Cardiac septum (tissue), 1 donor: Measurements from ENCODE around the gene DBP. TPM values are rescaled to one million over a fixed set of nuclear protein-coding genes. Genes with fewer than 3 reads are reported as not detected.
A peak's percentile ranks its signal among the peaks of the same experiment; 100 is the strongest.
"Not testable (repeated sequence)": the region's sequence is repeated elsewhere in the genome, so short reads cannot be mapped to it uniquely, and the experiment has no call there.

ENCODE experiments used
- DNase-seq: peaks from one replicate; pipeline ENCODE4 v3.0.0-alpha.2; 2020; ENCODE audit warnings: low spot score
- intact Hi-C: fragments of 100-400 bp; cut with DNase I; formaldehyde crosslinking; loops from one replicate; pipeline ENCODE4 v1.14.0; 2022
- long read RNA-seq: library from polyadenylated mRNA; unstranded; transcript quantifications from one replicate; pipeline ENCODE4 v2.0.0, GENCODE V29; 2021
- total RNA-seq: library from RNA; stranded (reverse); fragmentation: NEBNext Ultra II Directional; extraction: Animal tissue kit (Norgen Biotek cat#: 25700); gene quantifications from one replicate; pipeline ENCODE4 v1.2.1, GENCODE V29; 2021
- donor health status: DM: no; HTN: no; CAD: no.

Gene DBP, protein sequence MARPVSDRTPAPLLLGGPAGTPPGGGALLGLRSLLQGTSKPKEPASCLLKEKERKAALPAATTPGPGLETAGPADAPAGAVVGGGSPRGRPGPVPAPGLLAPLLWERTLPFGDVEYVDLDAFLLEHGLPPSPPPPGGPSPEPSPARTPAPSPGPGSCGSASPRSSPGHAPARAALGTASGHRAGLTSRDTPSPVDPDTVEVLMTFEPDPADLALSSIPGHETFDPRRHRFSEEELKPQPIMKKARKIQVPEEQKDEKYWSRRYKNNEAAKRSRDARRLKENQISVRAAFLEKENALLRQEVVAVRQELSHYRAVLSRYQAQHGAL
- 4.4 TPM for total RNA-seq
- long read RNA-seq, transcript DBP-201 (4 exons, 2,229 nt): major isoform, 6 of 6 reads
- long read RNA-seq, partial matches to known transcripts: 0 of 6 reads
- long read RNA-seq, other reads (novel, unspliced or antisense): 0 of 6 reads

DNA sequence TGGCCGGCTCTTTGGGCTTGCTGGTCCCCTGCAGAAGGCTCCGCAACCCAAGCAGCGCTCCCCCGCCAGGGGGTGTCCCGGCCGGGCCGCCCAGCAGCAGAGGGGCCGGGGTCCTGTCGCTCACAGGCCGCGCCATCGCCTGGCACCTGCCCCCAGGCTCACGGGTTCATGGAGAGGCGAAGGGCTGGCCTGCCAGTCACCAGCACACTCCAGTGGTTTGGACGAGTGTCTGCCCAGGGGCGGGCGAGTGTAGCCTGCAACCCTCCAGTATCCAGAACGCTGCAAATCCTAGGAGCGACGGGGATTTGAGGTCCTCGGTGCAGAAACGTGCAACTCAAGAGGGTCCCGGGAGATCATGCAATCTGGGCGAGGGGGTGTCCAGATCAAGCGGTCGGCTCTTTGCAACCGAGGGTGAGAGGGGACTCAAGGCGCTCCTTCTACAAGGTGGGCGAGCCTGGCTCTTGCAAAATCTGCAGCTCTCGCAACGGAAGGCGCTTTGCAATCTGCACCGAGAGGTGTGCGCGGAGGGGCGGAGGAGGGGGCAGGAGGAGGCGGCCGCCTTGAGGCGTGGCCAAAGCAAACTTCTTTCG is at the start of gene DBP:
DBP (minus strand) TSS at position 521 of the 590 bp plus-strand sequence; CDS start at position 136, 385 bp downstream.
- no peak for DNase-seq
- intact Hi-C loops: no loop called here

DNA sequence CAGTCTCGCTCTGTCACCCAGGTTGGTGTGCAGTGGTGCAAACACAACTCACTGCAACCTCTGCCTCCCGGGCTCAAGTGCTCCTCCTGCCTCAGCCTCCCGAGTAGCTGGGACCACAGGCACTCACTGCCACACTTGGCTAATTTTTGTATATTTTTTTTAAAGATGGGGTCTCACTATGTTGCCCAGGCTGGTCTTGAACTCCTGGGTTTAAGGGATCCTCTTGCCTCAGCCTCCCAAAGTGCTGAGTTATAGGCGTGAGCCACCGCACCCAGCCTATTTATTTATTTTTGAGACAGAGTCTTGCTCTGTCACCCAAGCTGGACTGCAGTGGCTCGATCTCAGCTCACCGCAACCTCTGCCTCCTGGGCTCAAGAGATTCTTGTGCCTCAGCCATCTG is 49.5 kb upstream of the DBP start:
- intact Hi-C loops: not testable (repeated sequence)

DNA sequence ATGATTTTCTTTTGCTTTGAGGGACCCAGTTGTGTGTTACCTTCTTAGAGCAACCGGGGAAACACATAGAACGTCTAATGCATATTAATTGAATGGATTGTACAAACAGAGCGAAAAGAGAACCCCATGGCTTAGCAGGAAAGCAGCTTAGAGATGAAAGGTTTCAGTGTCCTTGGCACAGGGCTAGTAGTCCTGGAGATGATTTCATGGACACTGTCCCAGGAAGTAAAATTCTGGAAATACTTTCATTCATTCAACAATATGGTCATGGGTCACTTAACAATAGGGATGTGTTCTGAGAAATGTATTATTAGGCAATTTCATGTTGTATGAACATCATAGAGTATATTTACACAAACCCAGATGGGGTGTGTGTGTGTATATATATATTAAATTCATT is 48.9 kb upstream of the DBP start:
- intact Hi-C loops: no loop called here
- no peak for DNase-seq

More for the DNA sequence above, 49.5 kb upstream of the DBP start:
- not testable (repeated sequence) for DNase-seq

DNA sequence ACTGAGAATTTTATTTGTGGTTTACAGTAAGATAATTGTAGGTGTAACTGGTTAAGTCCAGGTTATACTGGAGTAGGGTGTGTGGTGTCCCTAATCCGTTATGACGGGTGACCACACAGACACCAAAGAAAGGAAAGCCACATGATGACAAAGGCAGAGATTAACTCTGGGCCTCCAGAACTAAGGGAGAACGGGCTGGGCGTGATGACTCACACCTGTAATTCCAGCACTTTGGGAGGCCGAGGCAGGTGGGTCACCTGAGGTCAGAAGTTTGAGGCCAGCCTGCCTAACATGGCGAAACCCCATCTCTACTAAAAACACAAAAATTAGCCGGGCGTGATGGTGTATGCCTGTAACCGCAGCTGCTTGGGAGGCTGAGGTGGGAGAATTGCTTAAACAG is 48.4 kb upstream of the DBP start:
- DNase-seq: no peak
- intact Hi-C loops: no loop called here

DNA sequence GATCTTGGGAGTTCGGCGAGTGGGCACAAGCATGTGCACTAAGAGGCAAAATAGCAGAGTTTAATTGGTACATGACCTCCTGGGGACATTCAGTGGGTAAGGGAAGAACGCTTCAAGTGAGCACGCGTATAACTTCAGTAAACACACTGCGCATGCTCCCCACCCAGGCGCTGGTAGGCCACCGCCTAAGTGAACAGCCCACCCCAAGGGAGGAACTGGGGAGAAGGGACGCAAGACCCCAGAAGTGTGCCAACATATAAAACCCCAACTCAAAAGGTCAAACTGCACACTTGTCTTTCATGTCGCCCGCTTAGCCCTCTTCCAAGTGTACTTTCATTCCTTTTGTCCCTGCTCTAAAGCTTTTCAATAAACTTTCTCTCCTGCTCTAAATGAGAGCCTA is 46.2 kb upstream of the DBP start:
- no peak for DNase-seq
- intact Hi-C loops: no loop called here

DNA sequence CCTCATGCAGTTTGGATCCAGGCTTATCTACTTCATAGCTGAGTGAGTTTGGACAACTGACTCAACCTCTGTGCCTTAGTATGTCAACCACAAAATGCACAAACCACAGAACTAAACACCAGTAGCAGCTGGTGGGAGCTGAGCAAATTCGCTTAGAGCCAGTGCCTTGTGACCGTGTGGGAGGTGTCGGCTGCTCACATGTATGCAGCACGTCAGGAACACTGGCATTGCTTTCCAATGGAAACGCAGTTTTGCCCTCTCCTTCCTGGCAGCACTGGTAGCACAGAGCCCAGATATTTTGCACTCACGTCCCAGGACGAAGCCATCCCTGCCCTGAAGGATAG is 43.9 kb upstream of the DBP start:
- intact Hi-C loops: no loop called here
- no peak for DNase-seq

DNA sequence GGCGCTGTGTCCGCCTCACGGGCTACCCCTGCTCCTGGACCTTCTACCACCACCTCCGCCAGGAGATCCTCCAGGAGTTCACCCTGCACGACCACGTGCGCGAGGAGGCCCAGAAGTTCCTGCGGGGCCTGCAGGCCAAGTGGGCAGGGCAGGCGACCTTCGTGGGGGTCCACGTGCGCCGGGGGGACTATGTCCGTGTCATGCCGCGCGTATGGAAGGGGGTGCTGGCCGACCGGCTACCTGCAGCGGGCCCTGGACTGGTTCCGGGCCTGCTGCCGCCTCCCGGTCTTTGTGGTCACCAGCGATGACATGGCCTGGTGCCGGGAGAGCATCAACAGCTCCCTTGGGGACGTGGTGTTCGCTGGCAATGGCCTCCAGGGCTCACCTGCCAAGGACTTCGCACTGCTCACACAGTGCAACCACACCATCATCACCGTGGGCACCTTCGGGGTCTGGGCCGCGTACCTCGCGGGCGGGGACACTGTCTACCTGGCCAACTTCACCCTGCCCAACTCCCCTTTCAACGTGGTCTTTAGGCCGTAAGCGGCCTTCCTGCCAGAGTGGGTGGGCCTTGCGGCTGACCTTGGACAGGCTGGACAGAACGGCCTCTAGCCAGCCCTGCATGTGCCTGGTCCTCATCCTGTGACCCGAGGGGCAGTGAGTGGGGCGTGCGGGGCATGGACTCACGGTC is 43.4 kb upstream of the DBP start:
- intact Hi-C loops: no loop called here
- DNase-seq: no peak

DNA sequence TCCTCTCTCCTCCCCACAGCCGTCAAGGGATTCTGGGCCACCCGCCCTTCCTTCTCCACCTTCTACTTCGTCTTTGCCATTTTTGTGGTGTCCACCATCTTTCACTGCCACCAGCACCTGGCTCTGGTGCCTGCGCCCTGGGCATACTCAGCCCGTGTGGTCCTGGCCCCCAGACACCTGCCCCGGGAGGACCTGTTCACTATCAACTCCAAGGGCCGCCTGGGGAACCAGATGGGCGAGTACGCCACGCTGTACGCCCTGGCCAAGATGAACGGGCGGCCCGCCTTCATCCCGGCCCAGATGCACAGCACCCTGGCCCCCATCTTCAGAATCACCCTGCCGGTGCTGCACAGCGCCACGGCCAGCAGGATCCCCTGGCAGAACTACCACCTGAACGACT is 42.8 kb upstream of the DBP start:
- intact Hi-C loops: not testable (repeated sequence)

DNA sequence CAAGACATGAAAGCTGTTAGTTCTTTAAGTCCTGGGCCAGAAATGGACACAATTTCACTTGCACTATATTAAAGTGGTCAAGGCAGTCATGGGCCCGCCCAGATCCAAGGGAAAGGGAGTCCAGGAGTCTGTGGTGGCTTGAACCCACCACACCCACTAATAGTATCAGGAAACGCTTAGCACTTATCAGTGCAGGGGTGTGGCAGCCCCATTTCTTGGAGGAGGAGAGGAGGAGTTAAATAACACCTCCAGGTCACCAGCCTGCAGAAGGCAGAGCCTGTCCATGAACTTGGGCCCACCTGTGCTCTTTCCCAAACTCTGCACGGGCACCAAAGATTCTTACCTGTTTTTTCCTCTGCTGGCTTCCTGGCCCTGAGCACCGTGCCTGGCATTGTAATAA is 41.0 kb upstream of the DBP start:
- intact Hi-C loops: loop anchor here (5.0 kb wide), 1 partner anchor 34 kb away; no protein-coding TSS in a partner anchor

More for the DNA sequence above, 42.8 kb upstream of the DBP start:
- DNase-seq: not testable (repeated sequence)

DNA sequence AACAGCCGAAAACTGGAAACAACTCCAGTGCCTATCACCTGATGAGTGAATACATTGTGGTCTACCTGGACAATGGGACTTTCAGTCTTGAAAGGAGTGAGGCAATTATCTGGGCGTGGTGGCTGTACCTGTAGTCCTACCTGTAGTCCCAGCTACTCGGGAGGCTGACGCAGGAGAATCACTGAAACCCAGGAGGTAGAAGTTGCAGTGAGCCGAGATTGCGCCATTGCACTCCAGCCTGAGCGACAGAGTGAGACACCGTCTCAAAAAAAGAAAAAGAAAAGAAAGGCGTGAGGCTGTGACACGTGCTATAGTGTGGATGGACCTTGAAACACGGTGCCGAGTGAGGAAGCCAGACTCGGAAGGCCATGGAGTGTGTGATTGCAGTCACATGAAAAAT is 39.7 kb upstream of the DBP start:
- intact Hi-C loops: loop anchor here (5.0 kb wide), 1 partner anchor 35 kb away; no protein-coding TSS in a partner anchor
- DNase-seq: no peak

More for the DNA sequence above, 41.0 kb upstream of the DBP start:
- DNase-seq: no peak

DNA sequence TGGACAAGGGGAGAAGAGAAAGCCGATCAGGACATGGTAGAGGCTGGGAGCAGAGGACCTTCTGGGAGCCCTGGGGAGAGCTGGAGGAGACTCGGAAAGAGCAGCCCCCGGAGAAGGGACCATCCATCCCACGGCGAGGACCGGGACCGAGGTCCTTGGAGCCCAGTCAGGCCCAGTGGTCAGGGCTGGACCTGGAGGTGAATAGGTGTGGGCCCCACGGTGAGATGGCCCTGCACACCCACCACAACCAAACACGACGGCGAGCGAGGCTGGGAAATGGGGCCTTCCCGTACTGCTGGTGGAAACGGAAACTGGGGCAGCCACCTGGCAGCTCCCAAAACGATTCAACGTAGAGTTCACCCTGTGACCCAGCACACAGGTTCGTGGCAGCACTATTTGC is 39.3 kb upstream of the DBP start:
- DNase-seq: no peak
- intact Hi-C loops: loop anchor here (5.0 kb wide), 1 partner anchor 36 kb away; no protein-coding TSS in a partner anchor

DNA sequence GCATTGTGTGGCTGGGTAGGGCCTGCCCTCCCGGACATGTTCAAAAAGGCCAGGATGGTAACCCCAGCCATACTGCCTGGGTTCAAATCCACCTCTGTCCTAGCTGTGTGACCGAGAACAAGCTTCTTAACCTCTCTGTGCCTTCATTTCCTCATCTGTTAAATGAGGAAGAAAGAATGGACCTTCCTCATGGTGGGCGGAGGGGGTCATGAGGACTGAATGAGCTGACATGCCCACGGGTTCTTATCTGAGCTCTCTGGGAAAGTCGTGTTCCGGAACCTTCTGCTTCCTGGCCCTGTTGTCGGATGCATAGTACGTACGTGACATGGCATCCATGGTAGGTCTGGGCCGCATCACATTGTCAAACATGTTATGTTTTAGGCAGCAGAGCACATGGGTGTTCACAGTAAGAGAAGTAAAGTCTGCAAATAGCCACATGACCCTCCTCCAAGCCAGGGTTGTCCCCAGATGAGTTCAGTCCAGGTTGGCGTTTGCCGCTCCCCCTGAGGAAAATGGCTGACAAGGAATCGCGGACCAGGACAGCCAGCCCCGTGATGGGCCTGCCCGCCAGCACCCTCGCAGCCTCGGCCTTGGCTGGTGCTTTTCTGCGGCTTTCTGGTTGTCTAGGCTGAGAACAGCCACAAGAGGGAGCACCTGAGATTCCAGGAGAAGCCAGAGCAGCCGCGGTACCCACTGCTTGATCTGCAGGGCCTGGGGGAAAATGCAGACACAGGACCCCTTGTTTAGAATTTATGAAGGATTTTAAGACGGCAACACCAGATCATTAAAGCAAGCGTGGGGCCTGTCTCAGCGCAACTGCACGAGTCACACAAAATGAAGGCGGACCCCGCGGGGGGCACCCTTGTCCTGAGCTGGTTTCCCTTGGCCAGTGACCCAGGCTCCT is 38.0 kb upstream of the DBP start:
- intact Hi-C loops: loop anchor here (2.0 to 5.0 kb wide), 2 partner anchors 37 to 64 kb away; no protein-coding TSS in a partner anchor
- peak; percentile 85 for DNase-seq

DNA sequence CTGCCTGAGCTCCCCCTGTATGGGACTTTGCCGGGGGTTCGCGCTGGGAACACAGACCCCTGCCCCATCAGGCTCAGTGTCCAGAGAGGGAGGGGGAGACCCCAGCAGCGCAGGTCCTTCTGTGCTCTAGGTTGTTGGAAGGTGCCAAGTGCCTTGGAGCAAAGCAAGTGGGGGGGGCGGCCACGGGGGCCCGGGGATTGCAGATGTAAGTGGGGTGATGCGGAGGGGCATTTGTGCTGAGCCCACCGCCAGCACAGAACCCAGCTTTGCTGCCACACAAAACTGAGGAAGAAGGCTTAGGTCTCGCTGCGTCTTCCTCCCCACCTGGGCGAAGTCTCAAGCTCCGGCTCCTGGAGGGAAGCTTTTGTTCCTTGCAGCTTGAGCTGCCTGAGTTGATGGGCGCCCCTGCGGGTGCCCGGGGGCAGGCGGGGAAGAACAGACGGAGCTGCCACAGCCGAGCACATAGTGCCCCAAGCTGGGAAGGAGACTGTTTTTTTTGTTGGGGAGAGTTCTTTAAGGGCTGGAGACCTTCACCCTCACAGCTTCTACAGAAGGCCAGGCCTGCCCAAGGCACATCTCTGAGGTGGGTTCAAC is 37.1 kb upstream of the DBP start:
- no peak for DNase-seq
- intact Hi-C loops: loop anchor here (2.0 kb wide), 1 partner anchor 64 kb away; no protein-coding TSS in a partner anchor

DNA sequence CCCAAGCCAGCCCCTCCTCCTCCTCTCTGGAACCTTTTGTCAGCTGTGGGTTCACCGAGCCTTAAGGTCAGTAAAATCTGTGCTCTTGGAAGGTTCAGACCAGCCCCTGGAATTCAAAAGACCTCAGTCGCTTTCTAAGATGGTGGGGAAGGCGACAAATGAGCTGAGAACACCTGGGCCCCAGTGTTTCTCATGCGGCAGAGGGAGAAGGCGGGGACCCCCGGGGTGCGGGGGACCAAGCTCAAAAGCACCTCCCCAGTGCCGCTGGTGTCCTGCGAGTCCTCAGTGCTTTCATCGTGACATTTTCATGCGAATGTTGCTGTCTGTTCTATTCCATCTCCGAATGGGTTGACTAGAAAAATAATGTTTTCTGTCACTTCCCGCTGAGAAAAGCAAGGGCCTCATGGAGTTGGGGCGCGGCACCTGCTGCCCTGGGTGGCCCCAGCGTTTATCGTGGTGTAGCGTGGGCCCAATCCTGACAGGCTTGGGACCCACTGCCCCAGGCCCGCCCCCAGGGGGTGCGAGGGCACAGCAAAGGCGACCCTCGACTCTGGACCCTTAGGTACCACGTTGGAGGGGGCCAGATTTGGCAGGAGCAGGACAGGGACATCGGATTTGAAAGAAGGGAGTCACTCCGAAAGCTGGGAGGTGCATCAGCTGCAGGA is 36.4 kb upstream of the DBP start:
- DNase-seq: no peak
- intact Hi-C loops: loop anchor here (2.0 kb wide), 1 partner anchor 65 kb away; no protein-coding TSS in a partner anchor

DNA sequence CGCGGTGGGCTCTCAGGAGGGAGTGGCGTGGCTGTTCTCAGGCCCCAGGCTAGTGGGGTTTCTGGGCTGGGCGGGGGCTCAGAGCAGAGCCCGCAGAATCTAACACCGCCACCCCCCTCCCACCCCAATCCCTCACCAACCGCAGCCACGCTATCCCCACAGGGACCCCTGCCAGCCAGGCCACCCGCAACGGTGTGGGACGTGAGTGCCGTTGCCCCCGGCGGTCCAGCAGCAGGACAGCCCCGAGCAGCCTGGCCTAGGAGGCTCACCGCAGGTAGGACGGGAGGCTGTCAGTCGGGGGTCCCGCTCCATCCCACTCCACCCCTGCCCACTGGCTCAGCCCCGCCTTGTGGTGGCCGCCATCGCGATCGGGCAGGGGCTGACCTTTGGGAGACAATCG is 35.8 kb upstream of the DBP start, which contains the start of gene NTN5:
NTN5 (minus strand) TSS at position 24 of the 400 bp plus-strand sequence. CDS start 2,031 bp downstream, outside the sequence.
- intact Hi-C loops: no loop called here

DNA sequence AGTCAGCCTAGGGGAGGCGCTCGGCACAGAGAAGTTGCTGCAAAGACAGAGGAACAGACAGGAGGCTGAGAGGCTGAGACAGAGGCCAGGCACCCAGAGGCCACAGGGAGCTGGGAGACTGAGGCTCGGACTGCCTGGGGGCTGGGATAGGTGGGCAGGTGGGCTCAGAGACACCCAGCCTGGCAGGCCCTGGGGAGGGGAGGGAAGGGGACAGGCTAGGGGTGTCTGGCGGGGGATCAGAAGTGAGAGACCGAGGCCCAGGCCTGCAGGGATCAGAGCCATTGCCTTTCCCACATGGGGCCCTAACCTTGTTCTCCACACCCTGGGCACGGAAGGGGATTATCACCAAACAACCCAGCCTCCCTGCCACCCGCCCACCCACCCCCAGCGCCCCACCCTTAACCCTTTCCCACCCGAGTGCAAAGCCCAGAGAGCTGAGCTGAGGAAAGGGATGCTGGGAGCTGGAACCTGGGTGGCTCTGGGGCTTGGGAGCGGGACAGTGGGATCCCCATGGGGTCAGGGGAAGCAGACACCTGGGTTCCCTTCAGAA is 34.3 kb upstream of the DBP start:
- no peak for DNase-seq
- intact Hi-C loops: no loop called here

More for the DNA sequence above, 35.8 kb upstream of the DBP start, which contains the start of gene NTN5:
- DNase-seq: no peak

DNA sequence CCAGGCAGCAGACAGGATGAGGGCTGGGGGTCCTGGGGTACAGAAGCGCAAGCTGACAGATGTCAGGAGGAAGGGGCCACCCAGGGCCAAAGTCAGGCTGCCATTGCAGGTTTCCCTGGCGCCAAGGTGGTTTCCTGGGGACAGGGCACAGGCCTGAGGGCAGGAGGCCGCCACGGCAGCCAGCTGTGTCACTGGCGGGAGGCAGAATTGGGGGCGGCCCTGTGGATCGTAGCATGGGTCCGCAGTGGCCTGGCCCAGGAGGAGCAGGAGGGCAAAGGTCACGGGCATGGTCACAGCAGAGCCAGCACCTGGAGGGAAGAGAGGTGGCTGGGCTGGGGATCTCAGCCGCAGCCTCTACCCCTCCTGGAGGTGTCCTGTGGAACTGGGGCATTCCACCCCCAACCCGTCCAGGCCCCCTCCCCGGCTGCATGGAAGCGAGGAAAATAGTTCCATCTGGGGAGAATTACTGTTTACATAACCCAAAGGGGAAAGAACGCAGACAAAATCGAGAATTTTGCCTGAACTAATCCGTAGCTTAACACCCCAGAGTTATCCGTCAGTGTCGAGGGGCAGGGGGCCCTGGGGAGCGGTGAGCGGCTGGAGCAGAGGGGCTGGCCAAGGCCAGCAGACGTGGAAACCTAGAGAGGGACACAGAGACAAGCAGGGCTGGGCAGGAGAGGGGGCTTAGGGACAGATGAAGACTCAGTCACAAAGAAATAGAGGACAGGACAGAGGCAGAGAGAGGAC is 33.7 kb upstream of the DBP start:
- intact Hi-C loops: no loop called here
- no peak for DNase-seq
